A549 (cell line): ENCODE data around the gene NAPSA. TPM values are rescaled to one million over a fixed set of nuclear protein-coding genes. Genes with fewer than 3 reads are reported as not detected.

Source experiments
- ATAC-seq, 2 experiments: fragments of 200-7000 bp in 1 of 2; fragments of >200 bp in 1 of 2; cut with Nextera tagmentation in 1 of 2; cut with Tn5 transposase in 1 of 2; 3 replicates each; pipeline versions ENCODE4 v1.8.0 to v1.9.1; 2018 to 2020; ENCODE audit warnings: mild to moderate bottlenecking in 1 of 2, moderate library complexity in 1 of 2
- CTCF ChIA-PET: fragments of 300-600 bp; sonication (Branson Sonifier 250); formaldehyde crosslinking; extraction: SDS; loops from one replicate; lab custom pipeline; 2021; ENCODE audit warnings: antibody characterized with exemption, inconsistent platforms; lab: Yijun Ruan, JAX
- POLR2A ChIA-PET: fragments of 350-600 bp; formaldehyde crosslinking; extraction: SDS; loops from one replicate; lab custom pipeline; 2021; ENCODE audit warnings: antibody characterized with exemption, inconsistent platforms; lab: Yijun Ruan, JAX
- DNase-seq, 2 experiments: peaks; one replicate each; pipeline versions ENCODE4 v3.0.0 to v3.0.0-alpha.2; 2011 to 2016; ENCODE audit warnings: low read depth in 1 of 2, low spot score in 1 of 2
- FAIRE-seq: peaks from 2 replicates; lab custom pipeline; 2011; peaks lifted over from hg19 to GRCh38; lab: Jason Lieb, UNC
- H3K27ac ChIP-seq, 2 experiments: fragments of >200 bp; sonication (Bioruptor Twin); formaldehyde crosslinking; 3 replicates each; pipeline ENCODE4 v1.5.1; 2016 to 2017
- H3K4me1 ChIP-seq: fragments of >200 bp; sonication (Bioruptor Twin); formaldehyde crosslinking; 3 replicates; pipeline ENCODE4 v1.6.1; 2016
- H3K4me2 ChIP-seq: fragments of >200 bp; sonication (Bioruptor Twin); formaldehyde crosslinking; 3 replicates; pipeline ENCODE4 v1.6.1; 2016
- H3K4me3 ChIP-seq: fragments of >200 bp; sonication (Bioruptor Twin); formaldehyde crosslinking; 3 replicates; pipeline ENCODE4 v1.5.1; 2016
- H3K9me3 ChIP-seq: fragments of >200 bp; sonication (Bioruptor Twin); formaldehyde crosslinking; 3 replicates; pipeline ENCODE4 v1.6.1; 2016
- ATOH8 ChIP-seq: fragments of 250-450 bp; sonication (Bioruptor Pico); IDR thresholded peaks from 2 replicates; pipeline ENCODE4 v1.5.0; 2020; ENCODE audit warnings: low read depth, mild to moderate bottlenecking, moderate library complexity
- BCL3 ChIP-seq: fragments of >200 bp; sonication (Bioruptor Twin); formaldehyde crosslinking; IDR thresholded peaks from 3 replicates; pipeline ENCODE4 v1.6.1; 2016
- CEBPB ChIP-seq, 2 experiments: fragments of >200 bp in 1 of 2; sonication (Bioruptor Twin) in 1 of 2; formaldehyde crosslinking in 1 of 2; IDR thresholded peaks; 2 replicates each; pipeline ENCODE4 v1.6.1; 2012 to 2016
- CHD2 ChIP-seq: fragments of 150-350 bp; IDR thresholded peaks from 2 replicates; pipeline ENCODE4 v1.6.1; 2014; ENCODE audit warnings: low read length; ENCODE audit not compliant: partially characterized antibody
- CHD4 ChIP-seq: fragments of 200-600 bp; sonication (generic); IDR thresholded peaks from 2 replicates; pipeline ENCODE4 v1.6.1; 2016; ENCODE audit warnings: antibody characterized with exemption, mild to moderate bottlenecking, borderline replicate concordance
- E2F6 ChIP-seq: IDR thresholded peaks from 2 replicates; pipeline ENCODE4 v1.6.1; 2012; ENCODE audit warnings: low read depth, borderline replicate concordance
- EHF ChIP-seq: fragments of 250-450 bp; sonication (Bioruptor Pico); IDR thresholded peaks from 2 replicates; pipeline ENCODE4 v1.5.0; 2020; ENCODE audit warnings: mild to moderate bottlenecking
- ELK1 ChIP-seq: fragments of 150-350 bp; IDR thresholded peaks from 2 replicates; pipeline ENCODE4 v1.6.1; 2014; ENCODE audit warnings: low read depth, mild to moderate bottlenecking, low read length
- EP300 ChIP-seq, 2 experiments: fragments of >200 bp; sonication (Bioruptor Twin); formaldehyde crosslinking; IDR thresholded peaks; 2 replicates in 1 of 2; 3 replicates in 1 of 2; pipeline ENCODE4 v1.6.1; 2016 to 2017
- ESRRA ChIP-seq: fragments of 150-350 bp; IDR thresholded peaks from 2 replicates; pipeline ENCODE4 v1.6.1; 2014; ENCODE audit warnings: mild to moderate bottlenecking, low read length, borderline replicate concordance
- FOSB ChIP-seq: fragments of 250-450 bp; sonication (Bioruptor Pico); IDR thresholded peaks from 2 replicates; pipeline ENCODE4 v1.5.0; 2020; ENCODE audit warnings: mild to moderate bottlenecking, moderate library complexity
- FOSL2 ChIP-seq, 2 experiments: fragments of 450-650 bp in 1 of 2; fragments of >200 bp in 1 of 2; sonication (Bioruptor Twin) in 1 of 2; formaldehyde crosslinking; IDR thresholded peaks; 2 replicates each; pipeline versions ENCODE4 v1.5.0 to v1.6.1; 2016 to 2020; ENCODE audit warnings: mild to moderate bottlenecking in 1 of 2, moderate library complexity in 1 of 2
- GATA3 ChIP-seq: IDR thresholded peaks from 2 replicates; pipeline ENCODE4 v1.6.1; 2012; ENCODE audit warnings: borderline replicate concordance
- HDAC2 ChIP-seq: fragments of 200-600 bp; sonication (generic); IDR thresholded peaks from 2 replicates; pipeline ENCODE4 v1.6.1; 2016
- HES2 ChIP-seq: fragments of >200 bp; sonication (Bioruptor Twin); formaldehyde crosslinking; IDR thresholded peaks from 2 replicates; pipeline ENCODE4 v1.6.1; 2016
- HEYL ChIP-seq: fragments of 250-450 bp; sonication (Bioruptor Pico); IDR thresholded peaks from 2 replicates; pipeline ENCODE4 v1.8.0; 2021; ENCODE audit warnings: mild to moderate bottlenecking, moderate library complexity
- HMGXB4 ChIP-seq: fragments of 250-450 bp; sonication (Bioruptor Pico); IDR thresholded peaks from 2 replicates; pipeline ENCODE4 v1.5.0; 2021; ENCODE audit warnings: mild to moderate bottlenecking, moderate library complexity, borderline replicate concordance
- HOXA7 ChIP-seq: fragments of 250-450 bp; sonication (Bioruptor Pico); IDR thresholded peaks from 2 replicates; pipeline ENCODE4 v1.5.0; 2020; ENCODE audit warnings: mild to moderate bottlenecking, moderate library complexity
- HOXB5 ChIP-seq: fragments of 250-450 bp; sonication (Bioruptor Pico); IDR thresholded peaks from 2 replicates; pipeline ENCODE4 v1.5.0; 2020; ENCODE audit warnings: mild to moderate bottlenecking, moderate library complexity
- JUNB ChIP-seq: fragments of >200 bp; sonication (Bioruptor Twin); formaldehyde crosslinking; IDR thresholded peaks from 2 replicates; pipeline ENCODE4 v1.6.1; 2016
- KDM1A ChIP-seq: fragments of 200-600 bp; sonication (generic); IDR thresholded peaks from 2 replicates; pipeline ENCODE4 v1.6.1; 2016; ENCODE audit warnings: low read depth, mild to moderate bottlenecking
- KDM5A ChIP-seq: fragments of 200-600 bp; sonication (generic); IDR thresholded peaks from 2 replicates; pipeline ENCODE4 v1.6.1; 2016; ENCODE audit warnings: antibody characterized with exemption, mild to moderate bottlenecking
- MAFK ChIP-seq: fragments of 450-650 bp; IDR thresholded peaks from 2 replicates; pipeline ENCODE4 v1.6.1; 2014; ENCODE audit not compliant: partially characterized antibody
- MAZ ChIP-seq: fragments of 150-350 bp; IDR thresholded peaks from 2 replicates; pipeline ENCODE4 v1.6.1; 2014; ENCODE audit warnings: antibody characterized with exemption, low read depth, low read length, borderline replicate concordance
- MYC ChIP-seq: IDR thresholded peaks from 2 replicates; pipeline ENCODE4 v1.6.1; 2012; ENCODE audit warnings: mild to moderate bottlenecking, inconsistent platforms, low read length, improper control_type of control experiment, borderline replicate concordance
- NPAS2 ChIP-seq: fragments of 250-450 bp; sonication (Bioruptor Pico); IDR thresholded peaks from 2 replicates; pipeline ENCODE4 v1.8.0; 2022; ENCODE audit warnings: mild to moderate bottlenecking, moderate library complexity, borderline replicate concordance
- PHF8 ChIP-seq: fragments of 200-600 bp; sonication (generic); IDR thresholded peaks from 2 replicates; pipeline ENCODE4 v1.6.1; 2016; ENCODE audit warnings: low read depth, mild to moderate bottlenecking, antibody characterized with exemption, moderate library complexity, borderline replicate concordance
- RAD21 ChIP-seq, 2 experiments: fragments of >200 bp in 1 of 2; sonication (Bioruptor Twin) in 1 of 2; formaldehyde crosslinking in 1 of 2; IDR thresholded peaks in 1 of 2; conservative IDR thresholded peaks in 1 of 2; 2 replicates in 1 of 2; 3 replicates in 1 of 2; pipeline ENCODE4 v1.6.1; 2012 to 2018; ENCODE audit warnings: inconsistent platforms in 1 of 2
- RARB ChIP-seq: fragments of 250-450 bp; sonication (Bioruptor Pico); IDR thresholded peaks from 2 replicates; pipeline ENCODE4 v1.8.0; 2021; ENCODE audit warnings: mild to moderate bottlenecking, moderate library complexity
- RCOR1 ChIP-seq: fragments of 150-350 bp; IDR thresholded peaks from 2 replicates; pipeline ENCODE4 v1.6.1; 2014; ENCODE audit warnings: antibody characterized with exemption, low read length, low read depth
- RNF2 ChIP-seq: fragments of 200-600 bp; sonication (generic); IDR thresholded peaks from 2 replicates; pipeline ENCODE4 v1.6.1; 2016; ENCODE audit warnings: low read depth, mild to moderate bottlenecking, antibody characterized with exemption, moderate library complexity, borderline replicate concordance
- TFCP2L1 ChIP-seq: fragments of 250-450 bp; sonication (Bioruptor Pico); IDR thresholded peaks from 2 replicates; pipeline ENCODE4 v1.5.0; 2021; ENCODE audit warnings: mild to moderate bottlenecking
- ZC3H11A ChIP-seq: fragments of 450-650 bp; IDR thresholded peaks from 2 replicates; pipeline ENCODE4 v1.6.1; 2014; ENCODE audit warnings: antibody characterized with exemption, mild to moderate bottlenecking
- ZNF302 ChIP-seq: fragments of 250-450 bp; sonication (Bioruptor Pico); IDR thresholded peaks from 2 replicates; pipeline ENCODE4 v1.9.0; 2021; ENCODE audit warnings: inconsistent platforms, mild to moderate bottlenecking, moderate library complexity
- WGBS: methylation state at CpG from one replicate; pipeline ENCODE4 v1.1.6; 2017; ENCODE audit errors: missing lambda C conversion rate; 5-methylcytosine and 5-hydroxymethylcytosine counted together
- polyA plus RNA-seq, 4 experiments: library from polyadenylated mRNA; depleted of rRNA in 3 of 4; stranded (reverse); fragments of >200 nt; fragmentation: RNase III in 1 of 4; extraction: RNeasy Plus Mini Kit Qiagen cat#74134 plus additional on column Dnase treatment in 1 of 4; gene quantifications; 2 replicates in 3 of 4; 3 replicates in 1 of 4; pipeline ENCODE4 v1.2.3, GENCODE V29; 2011 to 2017

Gene NAPSA
- polyA plus RNA-seq, 2 of the 4 experiments (the other 2 are of a cell fraction) = 1.3 to 1.5 TPM

GRCh38 chr19:50383001-50383851 is 17.8 kb upstream of the NAPSA start:
- WGBS = 72% methylated on average over 21 of the region's 21 CpGs
- no peak for DNase-seq
- CTCF ChIA-PET = interaction anchor here (1.0 to 2.5 kb wide), 6 partner anchors 15 to 96 kb away, joined by 3 to 16 read pairs (median 6); no protein-coding TSS in a partner anchor
- H3K9me3 ChIP-seq = no peaks in the 10 kb centered on the region
- H3K4me2 ChIP-seq = peak overlapping the region; percentile 75
- H3K27ac ChIP-seq = peak overlapping the region; percentile 70 to 93
- peaks cover 15% of the 10 kb centered on the region for H3K4me1 ChIP-seq
- ATAC-seq = no peak; a peak in 4 of 6 replicates
- POLR2A ChIA-PET = interaction anchor here (1.3 to 2.5 kb wide), 6 partner anchors 15 to 235 kb away, joined by 3 to 10 read pairs (median 6); partner anchors contain the start of gene KCNC3
- no peak for FAIRE-seq
- peak overlapping the region; percentile 38 for H3K4me3 ChIP-seq
- no peak for TF ChIP-seq CEBPB (IDR thresholded peaks at IDR 0.05)
- TF ChIP-seq HOXB5 (CRISPR knock-in tag) = no peak
- no peak for TF ChIP-seq EP300 (IDR thresholded peaks at IDR 0.05)
- TF ChIP-seq ELK1 = no peak
- TF ChIP-seq PHF8 = no peak
- TF ChIP-seq HEYL (CRISPR knock-in tag) = no peak
- no peak for TF ChIP-seq HES2
- no peak for TF ChIP-seq E2F6
- no peak; the same call in 1 of the 2 replicates for TF ChIP-seq FOSB
- TF ChIP-seq GATA3 = no peak; the same call in 1 of the 2 replicates
- TF ChIP-seq KDM1A = no peak
- no peak for TF ChIP-seq ZC3H11A
- no peak for TF ChIP-seq RCOR1
- TF ChIP-seq FOSL2 (IDR thresholded peaks at IDR 0.05) = no peak
- no peak for TF ChIP-seq FOSL2 (CRISPR knock-in tag; IDR thresholded peaks at IDR 0.05)
- no peak for TF ChIP-seq CHD4
- TF ChIP-seq CHD2 = no peak
- TF ChIP-seq MAFK = no peak
- TF ChIP-seq EHF = no peak
- TF ChIP-seq HMGXB4 (CRISPR knock-in tag) = no peak
- TF ChIP-seq NPAS2 (CRISPR knock-in tag) = no peak; the same call in 1 of the 2 replicates
- TF ChIP-seq ATOH8 = 0 out of 2 replicates have a peak, but pooled peaks have one; percentile 28
- no peak for TF ChIP-seq RNF2
- TF ChIP-seq TFCP2L1 (CRISPR knock-in tag) = peak; percentile 78; the same call in 1 of the 2 replicates
- TF ChIP-seq RAD21 (conservative IDR thresholded peaks at IDR 0.05 in 1 of 2, IDR thresholded peaks at IDR 0.05 in 1 of 2) = no peak
- no peak for TF ChIP-seq JUNB
- TF ChIP-seq BCL3 = no peak
- no peak for TF ChIP-seq ESRRA
- no peak for TF ChIP-seq MYC
- 0 out of 2 replicates have a peak, but pooled peaks have one; percentile 10 for TF ChIP-seq RARB
- TF ChIP-seq KDM5A = no peak
- TF ChIP-seq MAZ = no peak
- TF ChIP-seq HDAC2 = no peak
- TF ChIP-seq HOXA7 (CRISPR knock-in tag) = peak; percentile 75; the same call in 1 of the 2 replicates
- TF ChIP-seq ZNF302 (CRISPR knock-in tag) = no peak
